ENCODE results near the gene MAPK12.

MAPK12 gene

GRCh38 chr22:50262973-50263617 is 1.6 kb upstream of the MAPK12 start:
- Histone ChIP-seq H3K9me3 (no peaks in the 10 kb centered on the region), H3K4me3 (ENCODE audit: low read depth, low read length) (no peak overlapping the region), H3K27me3 (no peaks in the 10 kb centered on the region), H3K4me1 (peaks cover 10% of the 10 kb centered on the region), H3K36me3 (peaks cover 6% of the 10 kb centered on the region)
- DNase-seq = no peak
- no peak for TF ChIP-seq CTCF (IDR thresholded peaks at IDR 0.05; ENCODE audit: low read depth, low read length)

GRCh38 chr22:50262460-50262911 is 1.0 kb upstream of the MAPK12 start:
- H3K4me1 ChIP-seq = peaks cover 10% of the 10 kb centered on the region
- H3K9me3 ChIP-seq = no peaks in the 10 kb centered on the region
- peaks cover 9% of the 10 kb centered on the region for H3K36me3 ChIP-seq
- no peak for TF ChIP-seq CTCF (IDR thresholded peaks at IDR 0.05; ENCODE audit: low read depth, low read length)
- DNase-seq = no peak
- H3K27me3 ChIP-seq = no peaks in the 10 kb centered on the region
- no peak overlapping the region for H3K4me3 ChIP-seq (ENCODE audit: low read depth, low read length)

DNA sequence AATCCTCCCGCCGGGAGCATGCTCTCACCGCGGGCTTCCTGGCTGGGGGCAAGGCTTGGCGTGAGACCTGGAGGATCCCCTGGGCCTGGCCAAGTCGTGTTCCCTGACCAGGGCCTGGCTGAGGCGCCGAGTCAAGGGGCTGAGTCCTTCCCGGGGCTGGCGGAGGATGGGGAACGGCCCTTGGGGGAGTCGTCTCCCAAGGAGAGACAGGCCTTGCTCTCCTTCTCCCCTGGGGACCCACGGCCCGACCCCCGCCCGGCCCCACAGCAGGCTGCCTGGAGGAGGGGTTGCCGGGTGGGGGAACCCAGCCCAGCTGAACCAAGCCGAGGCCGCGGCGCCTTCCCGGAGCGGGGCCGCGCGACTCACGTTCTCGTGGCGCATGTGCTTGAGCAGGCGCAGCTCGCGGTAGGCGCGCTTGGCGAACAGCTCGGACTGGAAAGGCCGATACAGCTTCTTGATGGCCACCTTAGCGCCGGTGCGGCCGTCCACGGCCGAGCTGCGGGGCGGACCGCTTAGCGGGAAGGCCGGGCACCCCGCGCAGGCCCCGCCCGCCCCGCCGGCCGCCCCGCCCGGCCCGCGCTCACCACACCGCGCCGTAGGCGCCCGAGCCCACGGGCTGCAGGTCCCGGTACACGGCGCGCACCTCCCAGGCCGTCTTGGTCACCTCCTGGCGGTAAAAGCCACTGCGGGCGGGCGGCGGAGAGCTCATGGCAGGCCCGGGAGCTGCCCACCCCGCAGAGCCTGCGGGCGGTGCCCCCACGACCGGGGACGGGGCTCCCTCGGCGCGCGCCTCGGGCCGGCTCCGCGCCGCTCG is 475 bp downstream of the MAPK12 start:
- no peaks in the 10 kb centered on the region for H3K9me3 ChIP-seq
- DNase-seq = peak; percentile 71

DNA sequence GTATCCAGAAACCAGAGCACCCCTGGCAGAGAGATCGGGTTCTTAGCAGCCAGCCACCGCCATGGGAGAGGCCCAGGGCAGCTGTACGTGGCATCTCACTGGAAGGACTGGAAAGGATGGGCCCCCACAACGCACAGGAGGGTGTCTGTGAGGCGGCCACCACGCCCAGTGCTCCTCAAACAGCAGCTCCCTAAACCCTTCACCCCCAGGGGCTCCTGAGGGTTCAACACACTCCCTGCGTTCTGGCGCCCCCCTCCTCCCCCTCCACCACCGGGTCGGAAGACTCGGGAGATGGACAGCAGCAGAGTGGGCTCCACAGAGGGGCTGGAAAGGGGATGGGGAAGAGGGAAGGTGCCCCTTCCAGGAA is 1.1 kb downstream of the MAPK12 start:
- no peaks in the 10 kb centered on the region for H3K27me3 ChIP-seq
- no peak for DNase-seq
- H3K9me3 ChIP-seq = no peaks in the 10 kb centered on the region
- peaks cover 23% of the 10 kb centered on the region for H3K36me3 ChIP-seq
- peaks cover 10% of the 10 kb centered on the region for H3K4me1 ChIP-seq
- H3K4me3 ChIP-seq (ENCODE audit: low read depth, low read length) = peak overlapping the region; percentile 80
- no peak for TF ChIP-seq CTCF (IDR thresholded peaks at IDR 0.05; ENCODE audit: low read depth, low read length)

More for the DNA sequence above, 475 bp downstream of the MAPK12 start:
- peaks cover 19% of the 10 kb centered on the region for H3K36me3 ChIP-seq
- no peak for TF ChIP-seq CTCF (IDR thresholded peaks at IDR 0.05; ENCODE audit: low read depth, low read length)
- peaks cover 10% of the 10 kb centered on the region for H3K4me1 ChIP-seq
- peak overlapping the region; percentile 80 for H3K4me3 ChIP-seq (ENCODE audit: low read depth, low read length)
- no peaks in the 10 kb centered on the region for H3K27me3 ChIP-seq

- H3K4me3 ChIP-seq (ENCODE audit: low read depth, low read length) = no peak overlapping the region
- no peaks in the 10 kb centered on the region for H3K27me3 ChIP-seq
- H3K9me3 ChIP-seq = no peaks in the 10 kb centered on the region
- no peak for DNase-seq
- peaks cover 10% of the 10 kb centered on the region for H3K4me1 ChIP-seq
- TF ChIP-seq CTCF (IDR thresholded peaks at IDR 0.05; ENCODE audit: low read depth, low read length) = no peak
- peaks cover 27% of the 10 kb centered on the region for H3K36me3 ChIP-seq
These were observed 2.2 kb downstream of the MAPK12 start for GRCh38 chr22:50259302-50259701.
